ENCODE measurements around the gene FGL2.
"Not testable (repeated sequence)": the region's sequence is repeated elsewhere in the genome, so short reads cannot be mapped to it uniquely, and the experiment has no call there.

Gene FGL2

DNA sequence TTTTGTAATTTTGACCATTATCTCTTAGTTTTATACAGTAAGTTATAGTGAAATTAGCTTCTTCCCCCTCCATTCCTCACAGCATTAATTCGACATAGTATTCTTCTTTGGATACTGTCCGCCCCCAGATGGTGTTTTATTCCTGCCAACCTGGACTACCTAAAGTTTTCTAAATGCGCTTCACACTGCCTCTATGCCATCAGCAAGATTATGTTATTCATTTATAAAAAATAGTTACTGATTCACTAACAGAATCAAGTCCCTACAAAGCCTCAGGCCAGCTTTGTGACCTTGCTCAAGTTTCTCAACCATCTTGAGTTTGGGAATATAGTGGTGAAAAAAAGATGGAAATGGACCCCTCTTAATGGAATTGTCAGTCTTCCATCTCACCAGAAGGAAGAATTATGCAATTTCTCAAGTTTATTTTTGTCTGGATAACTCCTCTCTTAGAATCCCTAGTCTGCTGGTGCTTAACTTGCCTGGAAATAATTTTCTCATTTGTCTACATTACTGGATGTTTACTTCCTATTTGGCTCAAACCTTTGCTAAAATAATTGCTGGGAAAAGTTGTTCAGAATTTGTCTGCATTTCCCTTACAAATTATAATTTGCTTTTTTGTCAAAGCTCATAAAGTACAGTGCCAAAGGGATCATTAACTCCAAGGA is 16.7 kb upstream of the FGL2 start:
- no peak for DNase-seq (ENCODE audit: low read depth in 1 of 2, low spot score in 1 of 2)

DNA sequence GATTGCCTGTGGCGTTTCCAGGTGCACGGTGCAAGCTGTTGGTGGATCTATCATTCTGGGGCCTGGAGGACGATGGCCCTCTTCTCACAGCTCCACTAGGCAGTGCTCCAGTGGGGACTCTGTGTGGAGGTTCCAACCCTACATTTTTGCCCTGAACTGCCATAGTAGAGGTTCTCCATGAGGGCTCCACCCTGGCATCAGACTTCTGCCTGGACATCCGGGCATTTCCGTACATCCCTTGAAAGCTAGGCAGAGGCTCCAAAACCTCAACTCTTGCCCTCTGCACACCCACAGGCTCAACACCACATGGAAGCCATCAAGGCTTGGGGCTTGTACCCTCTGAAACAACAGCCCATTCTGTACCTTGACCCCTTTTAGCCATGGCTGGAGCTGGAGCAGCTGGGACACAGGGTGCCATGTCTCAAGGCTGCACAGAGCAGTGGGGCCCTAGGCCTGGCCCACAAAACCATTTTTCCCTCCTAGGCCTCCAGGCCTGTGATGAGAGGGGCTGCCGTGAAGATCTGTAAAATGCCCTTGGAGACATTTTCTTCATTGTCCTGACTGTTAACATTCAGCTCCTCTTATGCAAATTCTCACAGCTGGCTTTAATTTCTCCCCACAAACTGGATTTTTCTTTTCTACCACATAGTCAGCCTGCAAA is 10.0 kb upstream of the FGL2 start:
- DNase-seq (ENCODE audit: low read depth in 1 of 2, low spot score in 1 of 2), result no peak

DNA sequence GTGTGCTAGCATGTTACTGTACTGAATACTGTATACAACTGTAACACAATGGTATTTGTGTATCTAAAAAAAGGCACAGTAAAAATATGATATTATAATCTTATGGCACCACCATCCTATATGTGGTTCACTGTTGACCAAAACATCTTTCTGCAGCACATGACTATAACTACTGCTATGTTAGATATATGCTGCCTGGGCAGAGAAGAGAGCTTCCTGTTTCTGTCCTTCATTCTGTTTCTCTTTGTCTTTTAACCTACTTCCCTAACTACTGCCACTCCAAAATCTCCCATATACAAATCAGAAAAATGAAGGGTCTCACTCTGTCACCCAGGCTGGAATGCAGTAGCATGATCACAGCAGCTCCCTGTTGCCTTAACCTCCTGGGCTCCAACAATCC is 8.8 kb upstream of the FGL2 start:
- DNase-seq (ENCODE audit: low read depth in 1 of 2, low spot score in 1 of 2), result no peak

DNA sequence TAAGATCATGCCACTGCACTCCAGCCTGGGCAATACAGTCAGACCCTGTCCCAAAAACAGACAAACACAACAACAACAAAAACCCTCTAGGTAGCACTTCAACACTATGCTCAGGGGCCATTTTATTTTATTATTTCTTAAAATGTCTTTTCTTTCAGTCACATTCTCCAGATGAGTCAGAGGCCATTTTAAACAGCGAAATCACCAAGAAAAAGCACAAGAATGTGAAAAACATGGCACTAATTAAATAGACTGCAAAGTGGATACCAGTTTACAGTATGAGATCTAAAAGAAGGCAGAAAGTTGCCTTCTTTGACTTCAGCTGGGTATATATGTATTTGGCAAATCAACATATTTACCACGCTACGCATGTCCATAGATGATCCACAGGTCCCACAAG is 6.1 kb upstream of the FGL2 start:
- no peak for DNase-seq (ENCODE audit: low read depth in 1 of 2, low spot score in 1 of 2)

DNA sequence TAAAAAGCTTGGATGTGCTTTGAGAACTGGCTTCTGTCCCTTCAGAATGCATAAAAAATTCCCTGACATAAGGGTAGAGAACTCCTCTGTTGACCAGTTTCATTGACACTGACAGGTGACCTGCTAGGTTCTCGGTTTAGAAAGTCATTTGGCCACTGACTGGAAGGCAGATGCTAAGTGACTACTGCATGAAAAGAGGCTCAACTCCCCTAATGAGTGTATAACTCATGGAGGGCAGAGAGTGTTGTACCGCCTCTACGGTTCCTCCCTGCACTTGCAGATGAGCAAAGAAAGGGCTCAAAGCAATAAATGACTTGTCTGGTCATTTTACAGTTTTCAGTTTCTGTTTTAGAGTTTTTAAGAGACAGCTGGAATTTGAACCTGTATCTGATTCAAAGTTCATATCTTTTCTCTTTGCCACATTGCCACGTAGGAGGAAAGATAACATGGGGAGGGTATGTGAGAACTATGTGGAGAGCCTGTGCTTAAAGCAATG is 2.9 kb upstream of the FGL2 start:
- no peak for DNase-seq (ENCODE audit: low read depth in 1 of 2, low spot score in 1 of 2)

DNA sequence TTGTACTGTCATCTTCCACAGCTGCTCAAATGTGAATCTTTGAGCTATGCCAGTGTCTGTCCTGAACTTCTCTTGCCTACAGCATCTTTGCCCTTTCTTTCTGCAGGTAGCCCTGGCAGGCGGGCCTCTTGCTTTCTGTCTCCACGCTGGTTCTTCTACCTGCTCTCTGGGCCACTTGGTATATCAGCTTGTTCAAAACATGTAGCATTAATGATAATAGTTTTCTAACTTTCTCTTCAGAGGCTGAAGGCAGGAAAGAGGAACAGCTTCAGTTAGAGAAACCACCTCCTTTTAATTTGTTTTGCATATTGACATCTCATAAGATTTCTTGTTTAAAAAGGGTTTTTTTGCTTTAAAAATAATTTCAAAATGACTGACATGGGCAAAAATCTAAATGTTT is 923 bp upstream of the FGL2 start:
- DNase-seq (ENCODE audit: low read depth in 1 of 2, low spot score in 1 of 2), result no peak

DNA sequence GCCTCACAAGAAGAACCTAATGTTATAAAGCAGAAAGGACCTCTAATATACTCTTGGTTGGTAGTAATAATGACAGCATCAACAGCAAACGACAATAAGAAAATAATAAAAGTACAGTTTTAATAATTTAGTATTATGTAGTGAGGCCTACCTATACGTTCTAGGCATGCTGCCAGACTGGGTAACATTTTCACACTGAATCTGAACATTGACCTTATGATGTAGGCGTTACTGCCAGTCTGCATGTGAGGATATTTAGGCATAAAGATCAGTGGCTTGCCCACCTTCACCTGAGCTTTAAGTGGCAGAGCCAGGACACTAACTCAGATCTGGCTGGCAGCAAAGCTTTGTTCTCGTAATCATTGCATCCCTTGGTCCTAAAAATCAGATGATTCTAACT is 2.5 kb downstream of the FGL2 start:
- DNase-seq (ENCODE audit: low read depth in 1 of 2, low spot score in 1 of 2), result no peak

DNA sequence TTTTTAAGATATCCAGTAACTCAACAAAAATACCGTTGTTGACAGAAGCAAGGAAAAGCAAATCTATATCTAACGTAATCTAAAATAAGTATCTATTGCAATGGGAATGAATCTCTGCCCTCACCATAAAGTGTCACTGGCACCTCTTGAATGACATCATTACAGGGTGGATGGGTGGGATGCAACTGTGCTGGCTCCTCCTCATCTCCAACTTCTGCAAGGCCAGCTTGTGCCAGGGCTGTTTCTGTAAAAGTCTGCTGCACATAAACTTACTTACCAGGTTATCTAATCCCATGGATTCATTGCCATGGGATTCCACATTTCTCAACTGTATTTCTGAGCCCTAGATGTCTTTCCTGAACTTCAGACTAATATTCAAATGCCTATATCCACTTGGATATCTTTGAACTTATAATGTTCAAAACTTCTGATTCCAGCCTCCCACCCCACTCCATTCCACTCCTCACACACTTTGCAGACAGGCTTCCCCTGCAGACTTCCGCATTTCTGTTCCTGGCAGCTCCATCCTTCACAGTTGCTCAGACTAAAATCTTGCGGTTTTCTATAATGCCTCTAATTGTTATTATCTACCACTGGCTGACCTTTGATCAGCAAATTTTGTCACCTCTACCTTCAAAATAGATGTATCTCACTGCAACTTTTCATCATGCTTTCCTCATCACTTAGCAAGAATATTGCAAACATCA is 10.7 kb downstream of the FGL2 start:
- no peak for DNase-seq (ENCODE audit: low read depth in 1 of 2, low spot score in 1 of 2)

DNA sequence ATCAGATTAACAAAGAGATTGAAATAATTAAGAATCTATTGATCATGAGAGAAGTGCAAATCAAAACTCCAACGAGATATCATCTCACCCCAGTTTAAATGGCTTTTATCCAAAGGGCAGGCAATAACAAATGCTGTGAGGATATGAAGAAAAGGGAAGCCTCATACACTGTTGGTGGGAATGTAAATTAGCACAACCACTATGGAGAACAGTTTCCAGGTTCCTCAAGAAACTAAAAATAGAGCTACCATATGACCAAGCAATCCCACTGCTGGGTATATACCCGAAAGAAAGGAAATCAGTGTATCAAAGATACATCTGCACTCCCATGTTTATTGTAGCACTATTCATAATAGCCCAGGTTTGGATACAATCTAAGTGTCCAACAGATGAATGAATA is 13.8 kb downstream of the FGL2 start:
- no peak for DNase-seq (ENCODE audit: low read depth in 1 of 2, low spot score in 1 of 2)

DNA sequence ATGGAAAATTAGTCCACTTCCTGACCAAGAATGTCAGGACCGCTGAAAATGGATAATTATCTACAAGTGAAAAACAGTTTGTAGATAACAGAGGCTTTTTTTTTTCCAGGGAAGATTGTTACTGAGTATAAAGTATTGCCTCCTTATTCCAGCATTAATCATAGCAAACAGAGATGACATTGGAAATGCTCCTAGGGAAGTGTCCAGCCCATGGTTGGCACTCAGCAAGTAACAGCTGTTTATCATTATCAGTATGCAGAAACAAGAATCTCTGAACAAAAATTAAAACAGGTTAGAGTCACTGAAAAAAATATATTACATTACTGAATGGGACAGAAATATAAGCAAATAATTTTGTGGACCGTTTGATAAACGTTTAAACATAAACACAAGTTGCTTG is 14.6 kb downstream of the FGL2 start:
- DNase-seq (ENCODE audit: low read depth in 1 of 2, low spot score in 1 of 2), result no peak

DNA sequence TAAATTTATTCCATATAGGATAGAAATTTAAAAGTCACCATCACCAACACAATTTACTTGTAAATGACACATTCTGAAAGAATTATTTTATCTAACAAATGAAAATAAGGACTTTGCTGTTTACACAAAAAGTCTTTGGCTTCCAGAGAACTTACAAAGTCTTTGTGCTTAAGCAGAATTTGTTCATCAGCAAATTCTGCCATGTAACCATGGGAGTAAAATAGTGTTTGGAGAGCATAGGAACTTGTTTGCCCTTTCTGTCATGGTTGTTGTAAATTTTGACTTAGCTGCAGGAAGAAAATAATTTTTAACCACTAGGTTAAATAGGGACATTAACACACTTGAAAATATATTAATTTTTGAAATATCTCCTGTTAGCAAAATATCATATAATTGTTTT is 15.2 kb downstream of the FGL2 start:
- no peak for DNase-seq (ENCODE audit: low read depth in 1 of 2, low spot score in 1 of 2)

DNA sequence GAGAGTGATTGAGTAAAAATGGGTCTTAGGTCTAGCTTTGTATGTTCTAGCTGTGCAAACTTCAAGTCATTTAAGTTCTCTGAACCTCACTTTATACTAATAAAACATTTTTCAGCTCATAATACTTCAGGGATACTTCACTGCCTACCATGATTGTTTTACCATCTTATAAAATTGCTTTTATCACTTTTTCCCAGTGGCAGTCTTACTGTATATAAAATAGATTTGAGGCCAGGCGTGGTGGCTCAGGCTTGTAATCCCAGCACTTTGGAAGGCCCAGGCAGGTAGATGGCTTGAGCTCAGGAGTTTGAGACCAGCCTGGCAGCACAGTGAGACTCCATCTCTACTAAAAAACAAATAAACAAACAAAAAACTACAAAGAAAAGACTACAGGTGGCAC is 17.4 kb downstream of the FGL2 start:
- no peak for DNase-seq (ENCODE audit: low read depth in 1 of 2, low spot score in 1 of 2)

DNA sequence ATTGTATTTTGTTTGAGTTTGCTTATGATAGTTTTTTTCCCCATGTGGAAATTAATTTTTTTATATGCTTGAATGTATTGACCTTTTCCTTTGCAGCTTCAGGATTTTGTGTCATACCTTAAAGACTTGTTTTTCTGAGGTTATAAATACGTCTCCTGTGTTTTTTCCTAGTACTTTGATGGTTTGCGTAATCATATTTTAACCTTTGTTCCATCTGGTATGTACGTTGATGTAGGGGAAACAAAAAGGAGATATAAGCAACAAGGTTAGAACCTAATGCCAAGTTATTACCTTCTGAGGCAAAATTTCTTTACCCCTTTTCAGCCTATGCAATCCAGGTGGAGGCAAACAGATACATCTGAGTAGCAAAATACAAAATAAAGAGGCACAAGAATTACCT is 17.9 kb downstream of the FGL2 start:
- DNase-seq (ENCODE audit: low read depth in 1 of 2, low spot score in 1 of 2), result no peak

DNA sequence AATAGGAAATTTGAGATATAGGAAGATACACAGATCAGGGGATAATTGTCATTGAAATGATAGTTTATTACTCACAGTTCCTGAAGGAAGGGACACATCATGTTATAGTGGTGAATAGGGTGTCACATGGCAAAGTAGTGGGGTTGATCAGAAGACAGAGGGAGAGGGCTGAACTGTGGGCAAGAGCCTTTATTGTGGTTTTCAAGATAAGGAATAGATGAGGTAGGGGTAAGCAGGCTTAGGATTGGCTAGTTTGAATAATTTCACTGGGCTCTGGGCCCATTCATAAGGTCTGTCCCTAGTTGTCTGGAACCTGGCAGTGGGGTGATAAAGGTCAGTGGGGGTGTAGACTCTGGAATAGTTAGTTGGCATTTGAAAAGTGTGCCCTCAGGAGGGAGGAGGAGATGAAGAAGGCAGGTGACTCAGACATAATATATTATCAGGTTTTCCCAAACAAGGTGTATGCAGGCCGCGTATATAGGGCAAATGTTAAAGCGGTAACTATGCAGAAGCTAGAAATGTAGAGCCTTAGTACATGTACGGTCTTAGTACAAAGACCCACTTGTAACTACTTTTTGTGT is 18.5 kb downstream of the FGL2 start:
- no peak for DNase-seq (ENCODE audit: low read depth in 1 of 2, low spot score in 1 of 2)

DNA sequence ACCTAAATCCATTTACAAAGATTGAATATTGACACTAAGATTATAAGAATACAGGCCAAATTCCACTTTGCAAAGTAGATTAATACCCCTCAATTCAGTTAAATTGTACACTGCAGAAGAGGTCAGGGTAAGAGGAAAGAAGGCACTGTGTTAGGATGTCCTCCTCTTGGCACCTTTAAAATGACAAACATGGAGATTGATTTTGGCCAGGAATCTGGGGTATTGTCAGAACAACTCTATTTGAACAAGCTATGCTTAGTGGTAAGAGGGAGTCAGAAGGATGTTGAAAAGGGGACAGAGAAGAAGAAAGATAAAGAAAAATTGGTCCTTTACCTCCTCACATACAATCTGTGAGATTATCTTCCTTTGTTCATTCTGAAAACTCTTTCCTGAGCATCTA is 21.6 kb downstream of the FGL2 start:
- DNase-seq (ENCODE audit: low read depth in 1 of 2, low spot score in 1 of 2), result not testable (repeated sequence)

DNA sequence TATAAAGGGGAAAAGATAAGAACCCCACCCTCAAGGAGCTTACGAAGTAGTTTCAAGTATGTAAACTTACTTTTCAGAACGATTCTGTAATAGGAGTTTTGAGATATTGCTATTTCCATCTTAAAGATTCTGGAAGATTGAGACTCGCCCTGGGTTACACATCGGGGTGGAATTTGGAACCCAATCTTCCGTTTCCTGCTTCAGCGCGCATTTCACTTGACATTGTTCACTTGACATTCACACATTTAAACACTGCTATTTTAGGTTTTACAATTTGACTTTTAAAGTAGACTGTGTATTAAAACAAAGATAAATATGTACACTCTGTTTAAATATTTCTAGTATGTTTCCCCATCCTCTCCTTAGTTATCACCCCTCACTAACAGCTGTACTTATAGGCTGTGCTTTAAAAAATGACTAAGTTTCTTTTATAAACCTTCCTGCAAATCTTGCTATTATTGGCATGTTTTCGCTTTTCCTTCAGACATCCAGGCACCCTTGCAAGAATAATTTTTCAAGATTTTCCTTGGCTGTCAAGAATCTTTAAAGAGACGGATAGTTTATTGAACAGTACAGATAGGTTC is 22.2 kb downstream of the FGL2 start:
- DNase-seq (ENCODE audit: low read depth in 1 of 2, low spot score in 1 of 2), result not testable (repeated sequence)

DNA sequence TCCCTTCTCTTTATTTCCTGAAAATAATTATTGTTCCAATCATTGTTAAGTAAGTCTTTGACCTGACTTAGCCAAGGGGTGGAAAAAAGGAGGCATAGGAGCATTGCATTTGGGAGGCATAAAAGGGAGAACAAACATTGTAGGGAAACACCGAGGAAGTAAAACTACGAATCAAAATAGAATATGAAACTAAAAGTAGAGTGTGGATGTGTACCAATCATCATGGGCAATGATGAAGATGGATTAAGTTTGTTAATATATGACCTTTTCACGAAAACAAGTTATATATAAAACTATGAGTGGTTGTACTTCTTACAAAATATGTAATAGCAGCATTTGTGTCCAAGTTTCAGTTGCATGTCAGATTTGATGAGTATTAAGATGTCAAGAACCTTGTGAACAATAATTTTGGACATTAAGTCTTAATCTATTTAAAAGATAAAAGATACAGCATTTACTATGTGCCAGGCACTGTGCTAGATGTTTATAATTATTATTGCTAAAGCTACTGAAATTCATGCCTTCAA is 24.3 kb downstream of the FGL2 start:
- DNase-seq (ENCODE audit: low read depth in 1 of 2, low spot score in 1 of 2), result not testable (repeated sequence)

DNA sequence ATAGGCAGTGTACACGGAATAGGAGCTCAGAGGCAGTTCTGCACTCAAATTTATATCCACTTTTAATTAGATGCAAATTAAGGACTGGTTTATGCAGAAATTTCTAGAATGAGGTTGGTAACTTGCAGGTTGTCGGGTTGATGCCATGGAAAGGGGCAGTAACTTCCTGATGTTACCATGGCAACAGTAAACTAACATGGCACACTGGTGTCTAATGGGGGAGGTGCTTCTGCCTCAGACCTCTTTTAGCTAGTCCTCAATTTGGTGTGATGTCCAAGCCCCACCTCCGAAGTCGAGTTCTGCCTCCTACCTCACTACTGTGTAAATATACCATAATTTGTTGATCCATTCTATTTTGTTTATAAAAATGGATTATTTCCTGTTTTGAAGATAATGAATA is 25.2 kb downstream of the FGL2 start:
- DNase-seq (ENCODE audit: low read depth in 1 of 2, low spot score in 1 of 2), result not testable (repeated sequence)

DNA sequence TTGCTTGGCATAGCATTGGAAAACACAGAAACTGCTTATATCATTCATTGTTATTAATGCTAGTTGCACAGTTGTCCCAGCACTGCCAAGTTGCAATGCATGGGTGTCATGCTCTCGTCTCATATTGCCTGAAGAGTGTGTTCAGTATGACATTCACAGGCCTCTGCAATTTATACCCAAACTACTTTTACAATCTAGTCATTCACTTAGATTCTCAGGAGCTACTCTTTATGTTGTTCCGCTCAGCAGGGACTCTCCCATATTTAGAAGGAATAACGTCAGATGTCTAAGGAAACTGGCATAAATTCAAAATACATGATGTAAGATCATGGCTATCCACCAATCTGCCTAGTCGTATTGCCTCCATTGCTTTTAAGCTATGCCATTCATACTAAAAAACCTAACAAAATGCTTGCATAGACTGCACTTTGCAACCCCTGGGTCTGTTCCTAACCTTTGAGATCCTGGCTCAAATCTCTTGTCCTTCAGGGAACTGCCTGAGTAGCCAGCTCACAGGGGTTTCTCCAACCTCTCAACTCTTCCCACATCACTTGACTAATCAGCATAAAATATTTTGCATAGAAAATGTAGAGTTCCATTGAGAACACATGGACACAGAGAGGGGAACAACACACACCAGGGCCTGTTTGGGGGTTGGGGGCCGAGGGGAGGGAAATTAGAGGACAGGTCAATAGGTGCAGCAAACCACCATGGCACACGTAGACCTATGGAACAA is 27.0 kb downstream of the FGL2 start:
- DNase-seq (ENCODE audit: low read depth in 1 of 2, low spot score in 1 of 2), result not testable (repeated sequence)

DNA sequence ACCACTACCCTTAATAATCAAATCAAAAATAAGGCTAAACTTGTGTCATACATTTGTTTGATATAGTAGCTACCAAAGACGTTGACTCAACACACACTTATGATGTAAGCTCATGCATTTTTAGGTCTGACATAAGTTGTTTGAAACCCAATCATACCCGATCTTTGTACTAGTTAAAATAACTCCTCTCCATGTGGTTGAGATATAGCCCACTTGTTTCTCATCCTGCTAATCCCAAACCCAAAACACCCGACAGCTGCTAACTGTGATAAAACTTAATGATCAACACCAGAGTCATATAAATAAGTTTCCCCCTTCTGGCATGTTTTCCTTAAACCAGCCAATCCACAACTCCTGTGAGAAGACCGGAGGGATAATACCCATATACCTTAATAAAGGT is 28.5 kb downstream of the FGL2 start:
- DNase-seq (ENCODE audit: low read depth in 1 of 2, low spot score in 1 of 2), result not testable (repeated sequence)

DNA sequence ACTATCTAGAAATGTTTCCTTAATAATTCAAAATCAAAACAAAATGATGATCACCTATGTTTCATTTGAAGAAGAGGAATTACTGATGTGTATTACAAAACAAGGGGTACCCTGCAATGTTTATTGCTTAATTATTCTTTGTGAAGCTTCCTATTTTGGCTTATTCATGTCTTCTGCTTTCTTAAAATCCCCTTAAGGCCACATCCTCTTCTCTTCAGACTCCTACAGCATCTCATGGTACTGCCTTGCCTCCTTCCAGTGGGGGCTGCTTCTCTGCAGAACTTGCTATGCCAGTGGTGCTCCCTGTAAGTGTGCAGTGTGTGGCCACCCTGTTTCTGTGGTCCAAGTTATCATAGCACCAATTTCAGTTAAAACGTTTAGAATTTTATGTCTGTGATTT is 42.2 kb downstream of the FGL2 start:
- peak in 1 of 2 donors; percentile 0 for DNase-seq (ENCODE audit: low read depth in 1 of 2, low spot score in 1 of 2)
